GM23248 (cell line): ENCODE results near the gene THPO.

Source experiments
- EZH2 ChIP-seq: fragments of 200-600 bp; sonication (generic); IDR thresholded peaks from 2 replicates; pipeline ENCODE4 v1.6.1; 2018; ENCODE audit warnings: antibody characterized with exemption, mild to moderate bottlenecking; ENCODE audit not compliant: insufficient read depth, poor library complexity, severe bottlenecking
- EZH2phosphoT487 ChIP-seq: fragments of 200-600 bp; sonication (generic); IDR thresholded peaks from 2 replicates; pipeline ENCODE4 v1.6.1; 2018; ENCODE audit warnings: antibody characterized with exemption, moderate library complexity, mild to moderate bottlenecking, low read depth; ENCODE audit not compliant: insufficient read depth

DNA sequence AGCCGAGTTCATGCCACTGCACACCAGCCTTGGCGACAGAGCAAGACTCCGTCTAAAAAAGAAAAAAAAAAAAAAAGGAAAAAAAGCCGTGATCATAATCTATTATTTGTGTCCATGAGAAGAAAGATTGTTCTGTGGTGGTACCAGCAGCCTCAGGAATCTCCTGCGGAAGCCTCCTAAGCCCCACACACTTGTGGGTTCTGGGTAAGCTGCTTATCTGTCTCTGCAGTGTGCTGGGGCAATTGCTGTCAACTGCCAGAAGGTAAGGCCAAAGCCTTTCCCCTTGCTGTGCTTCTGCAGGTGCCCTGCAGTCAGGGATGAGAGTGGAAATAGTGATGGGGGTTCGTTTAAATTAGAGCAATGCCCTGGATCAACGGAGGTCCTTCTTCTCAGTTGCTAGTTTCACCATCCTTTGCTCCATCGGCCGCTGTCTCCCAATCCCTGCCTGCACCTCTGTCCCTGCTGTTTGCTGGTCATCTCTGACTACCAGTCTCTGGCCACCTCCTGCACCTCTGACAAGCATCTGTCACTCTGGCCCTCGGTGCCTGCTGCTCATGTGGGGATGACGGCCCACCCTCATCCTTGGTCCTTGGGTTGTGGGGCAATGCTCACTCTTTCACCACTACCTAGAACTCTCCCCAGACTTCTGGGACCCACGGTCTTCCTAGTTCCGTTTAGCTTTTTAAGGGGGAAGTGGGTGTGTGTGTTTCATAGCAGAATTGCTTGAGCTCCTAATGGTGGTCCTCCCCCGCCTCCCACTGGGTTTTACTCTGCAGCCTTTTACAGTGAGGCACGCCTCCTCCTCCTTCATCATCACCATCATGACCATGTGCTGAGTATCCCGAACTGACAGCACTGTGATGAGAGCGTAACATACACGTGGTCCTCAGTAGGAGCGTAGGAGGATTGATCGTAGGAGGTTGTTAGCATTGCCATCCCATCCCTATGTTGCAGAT, 27.3 kb upstream of the THPO start:
- no peak for TF ChIP-seq EZH2
- TF ChIP-seq EZH2phosphoT487, result no peak
